HG03469 (cell line): Measurements from ENCODE around the gene ZKSCAN3.
"Not testable (repeated sequence)": the region's sequence is repeated elsewhere in the genome, so short reads cannot be mapped to it uniquely, and the experiment has no call there.

Source experiments
- ATAC-seq: cut with Tn5 transposase; IDR thresholded peaks from one replicate; pipeline ENCODE4 v1.9.1; 2021; ENCODE audit warnings: mild to moderate bottlenecking, moderate library complexity, moderate number of reproducible peaks; ENCODE audit not compliant: unreplicated experiment

ZKSCAN3 gene

GRCh38 chr6:28349892-28350737, at the start of gene ZKSCAN3:
TSS of gene ZKSCAN3 (plus strand) at chr6:28349947. CDS start at chr6:28359587, 9,640 bp downstream.
- ATAC-seq = peak; percentile 88

- ATAC-seq = peak; percentile 60
Observed at GRCh38 chr6:28303570-28303969, 46.2 kb upstream of the ZKSCAN3 start.

GRCh38 chr6:28306363-28306762, 43.4 kb upstream of the ZKSCAN3 start:
- not testable (repeated sequence) for ATAC-seq

- ATAC-seq = no peak
Observed at GRCh38 chr6:28311139-28311823, 38.5 kb upstream of the ZKSCAN3 start.

GRCh38 chr6:28312939-28313338, 36.8 kb upstream of the ZKSCAN3 start:
- no peak for ATAC-seq

- no peak for ATAC-seq
Observed at GRCh38 chr6:28315628-28316027, 34.1 kb upstream of the ZKSCAN3 start.

GRCh38 chr6:28317866-28318265, 31.9 kb upstream of the ZKSCAN3 start:
- not testable (repeated sequence) for ATAC-seq

GRCh38 chr6:28322661-28323060, 27.1 kb upstream of the ZKSCAN3 start:
- ATAC-seq = no peak

GRCh38 chr6:28323813-28324424, 25.8 kb upstream of the ZKSCAN3 start:
- ATAC-seq = no peak

GRCh38 chr6:28326371-28326948, 23.3 kb upstream of the ZKSCAN3 start:
- no peak for ATAC-seq

- ATAC-seq = no peak
Observed at GRCh38 chr6:28330041-28330440, 19.7 kb upstream of the ZKSCAN3 start.

- ATAC-seq = no peak
Observed at GRCh38 chr6:28333047-28333446, 16.7 kb upstream of the ZKSCAN3 start.

GRCh38 chr6:28333599-28334018, 16.1 kb upstream of the ZKSCAN3 start:
- no peak for ATAC-seq

GRCh38 chr6:28334286-28335039, 15.3 kb upstream of the ZKSCAN3 start:
- no peak for ATAC-seq

- ATAC-seq = no peak
Observed at GRCh38 chr6:28335040-28335563, 14.6 kb upstream of the ZKSCAN3 start.

- ATAC-seq = no peak
Observed at GRCh38 chr6:28335564-28336283, 14.0 kb upstream of the ZKSCAN3 start, which contains the start of gene ZSCAN31. TSS of gene ZSCAN31 (minus strand) at chr6:28336148. CDS start at chr6:28329683, 6,465 bp downstream.

GRCh38 chr6:28336284-28337120, 13.2 kb upstream of the ZKSCAN3 start:
- no peak for ATAC-seq

- ATAC-seq = no peak
Observed at GRCh38 chr6:28337121-28337520, 12.6 kb upstream of the ZKSCAN3 start.
